Eye (tissue), 1 donor: ENCODE measurements around the gene DYNLT1.

Experiments
- DNase-seq: peaks from one replicate; pipeline ENCODE4 v3.0.0-alpha.2; 2015

Gene DYNLT1

DNA sequence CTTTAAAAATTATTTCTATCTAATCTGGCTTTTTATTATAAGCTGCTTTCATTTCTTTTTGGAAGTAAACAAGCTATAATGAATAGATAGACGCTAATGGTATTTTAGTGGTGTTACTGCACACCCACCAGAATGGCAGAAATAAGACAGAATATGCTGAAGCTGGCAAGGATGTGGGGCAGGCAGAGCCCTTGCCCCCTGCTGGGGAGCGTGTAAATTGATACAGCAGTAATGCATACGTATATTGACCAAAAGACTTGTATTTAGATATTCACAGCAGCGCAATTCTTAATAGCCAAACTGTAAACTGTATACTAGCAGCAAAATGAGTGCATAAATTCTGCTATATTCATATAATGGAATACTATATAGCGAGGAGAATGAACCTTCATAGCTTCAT, 49.3 kb downstream of the DYNLT1 start:
- DNase-seq: no peak

DNA sequence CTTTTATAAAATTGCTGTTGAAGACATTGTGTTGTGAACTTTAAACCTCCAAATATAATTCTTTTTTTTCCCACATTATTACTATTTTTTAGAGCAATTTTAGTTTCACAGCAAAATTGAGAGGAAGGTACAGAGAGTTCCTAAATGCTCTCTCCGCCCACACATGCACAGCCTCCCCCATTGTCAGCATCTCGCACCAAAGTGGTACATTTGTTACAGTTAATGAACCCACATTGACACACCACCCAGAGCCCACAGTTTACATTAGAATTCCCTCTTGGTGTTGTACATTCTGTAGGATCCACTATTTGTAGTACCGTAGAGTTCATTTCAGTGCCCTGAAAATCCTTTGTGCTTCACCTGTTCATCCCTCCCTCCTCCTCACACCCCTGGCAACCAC, 50.9 kb downstream of the DYNLT1 start:
- DNase-seq: no peak

DNA sequence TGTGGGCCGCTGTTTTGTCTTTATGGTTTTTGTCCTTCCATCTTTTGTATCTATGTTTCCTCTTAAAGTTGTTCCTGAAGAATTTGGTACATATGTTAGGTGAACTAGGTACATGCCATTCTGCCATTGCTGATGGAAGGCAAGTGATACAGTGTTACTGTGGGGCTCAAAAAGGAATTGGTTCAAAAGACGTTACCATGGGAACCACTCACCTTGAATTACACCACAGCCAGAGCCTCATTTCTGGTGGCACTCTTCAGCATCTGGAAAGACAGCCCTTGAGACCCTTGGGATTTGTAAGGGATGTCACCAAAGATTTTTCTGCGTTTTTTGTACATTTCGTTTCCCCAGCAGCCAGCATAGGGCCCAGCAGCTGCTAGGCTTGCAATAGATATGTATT, 52.7 kb downstream of the DYNLT1 start:
- DNase-seq: no peak

DNA sequence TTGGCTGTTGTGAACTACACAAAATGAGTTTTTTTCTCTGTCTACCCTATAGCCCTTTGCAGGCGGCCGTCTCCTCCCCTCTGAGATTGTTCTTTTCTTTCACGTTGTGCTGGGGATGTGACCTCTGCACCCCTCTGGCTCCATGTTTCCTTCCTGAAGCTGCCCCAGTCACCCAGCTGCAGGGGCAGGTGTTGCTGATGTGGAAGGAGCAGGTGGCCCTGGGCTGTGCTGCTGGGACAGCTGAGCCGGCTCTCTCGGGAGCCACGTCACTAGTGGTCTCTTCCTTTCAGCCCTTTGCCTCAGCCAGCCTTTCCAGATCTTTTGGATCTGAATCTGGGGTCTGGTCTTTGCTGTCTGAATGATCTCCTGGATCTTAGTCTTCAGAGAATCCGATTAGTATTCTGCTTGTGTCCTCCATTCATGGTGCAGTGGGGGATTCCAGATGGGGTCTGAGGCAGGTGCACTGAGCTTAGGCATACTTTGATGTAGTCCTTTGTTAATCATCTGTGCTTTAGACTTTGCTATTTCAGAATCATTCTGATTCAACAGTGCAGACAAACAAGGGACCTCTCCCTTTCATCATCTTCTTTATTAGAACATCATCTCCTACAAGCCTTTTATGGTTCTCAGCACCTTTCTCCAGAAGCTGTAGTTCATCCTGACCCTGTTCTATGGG, 53.3 kb downstream of the DYNLT1 start:
- no peak for DNase-seq

DNA sequence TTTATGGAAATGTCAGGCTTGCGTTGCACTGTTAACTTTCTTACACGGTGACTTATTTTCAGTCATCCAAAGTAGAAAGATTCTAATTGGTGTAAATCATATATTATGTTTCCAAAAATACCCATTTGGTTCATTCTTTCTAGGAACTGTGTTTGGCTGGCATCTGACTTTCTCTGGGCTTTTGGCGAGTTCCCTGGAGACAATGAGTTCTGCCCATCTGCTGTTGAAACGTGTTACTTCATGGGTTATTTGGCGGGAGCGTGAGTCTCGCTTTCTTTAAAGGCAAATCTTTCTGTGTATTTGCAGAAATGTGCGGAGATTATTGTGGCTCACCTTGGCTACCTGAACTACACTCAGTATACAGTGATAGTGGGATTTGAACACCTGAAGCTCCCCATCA, 55.2 kb downstream of the DYNLT1 start:
- DNase-seq: no peak

DNA sequence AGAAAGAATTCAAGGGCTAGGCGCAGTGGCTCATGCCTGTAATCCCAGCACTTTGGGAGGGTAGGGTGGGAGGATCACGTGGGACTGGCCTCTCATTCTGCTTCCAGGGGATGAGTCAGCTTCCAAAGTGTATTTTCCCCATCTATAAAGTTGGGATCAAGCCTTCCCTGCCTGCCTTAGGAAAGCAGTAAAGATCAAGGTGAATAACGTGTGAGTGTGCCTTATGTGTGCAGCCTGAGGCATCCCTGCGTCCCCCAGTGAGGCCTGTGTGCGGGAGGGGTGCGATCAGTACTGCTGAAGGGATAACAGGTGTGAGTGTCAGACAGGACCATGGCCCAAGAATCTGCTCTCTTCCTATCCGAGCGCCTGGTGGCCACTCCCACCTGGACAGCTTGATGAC, 57.9 kb downstream of the DYNLT1 start:
- no peak for DNase-seq
